ENCODE data around the gene REEP3.
A peak's percentile ranks its signal among the peaks of the same experiment; 100 is the strongest.

The REEP3 gene, protein sequence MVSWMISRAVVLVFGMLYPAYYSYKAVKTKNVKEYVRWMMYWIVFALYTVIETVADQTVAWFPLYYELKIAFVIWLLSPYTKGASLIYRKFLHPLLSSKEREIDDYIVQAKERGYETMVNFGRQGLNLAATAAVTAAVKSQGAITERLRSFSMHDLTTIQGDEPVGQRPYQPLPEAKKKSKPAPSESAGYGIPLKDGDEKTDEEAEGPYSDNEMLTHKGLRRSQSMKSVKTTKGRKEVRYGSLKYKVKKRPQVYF

DNA sequence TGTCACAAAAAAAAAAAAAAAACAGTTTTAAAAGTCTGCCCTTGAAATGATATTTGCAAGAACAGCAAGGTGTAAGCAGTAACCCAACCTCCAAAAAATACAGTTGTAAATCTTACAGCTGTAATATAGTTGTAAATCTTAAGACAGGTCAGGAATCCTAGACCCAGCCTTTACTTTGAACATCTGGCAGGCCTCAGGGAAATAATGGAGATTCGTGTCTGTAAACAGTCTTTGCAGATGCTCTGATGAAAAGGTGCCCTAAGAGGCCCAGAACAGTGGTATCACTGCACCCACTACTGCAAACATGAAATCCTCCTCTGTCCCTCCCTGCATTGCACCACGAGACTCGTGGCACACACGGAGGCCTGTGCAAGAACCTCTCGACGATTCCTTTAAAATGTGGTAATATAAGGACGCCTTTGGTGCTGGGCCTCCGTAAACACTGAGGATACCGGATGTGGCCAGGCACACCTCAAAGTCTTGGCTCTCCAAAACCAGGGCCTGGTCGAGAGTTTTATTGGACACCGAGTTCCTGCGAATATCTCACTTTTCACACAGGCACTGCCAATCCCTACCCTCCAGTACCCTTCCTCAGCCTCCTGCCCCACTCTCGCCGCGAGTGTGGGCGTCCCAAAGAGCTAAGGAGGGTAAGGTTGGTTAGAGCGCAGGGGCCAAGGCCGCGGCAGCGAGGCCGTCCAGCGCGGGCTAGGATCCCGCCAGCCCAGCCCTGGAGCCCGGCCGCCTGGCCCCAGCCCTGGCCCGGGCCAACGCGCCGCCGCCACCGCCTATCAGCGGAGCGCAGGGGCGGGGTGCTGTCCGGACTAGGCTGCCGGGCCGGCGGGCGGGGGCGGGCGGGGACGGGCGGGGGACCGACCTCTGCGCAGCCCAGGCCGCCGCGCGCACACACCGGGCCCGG, at the start of gene REEP3:
Gene REEP3, plus strand, starts transcription at position 902 of the 916 bp plus-strand sequence. CDS start 145 bp downstream, outside the sequence.
- Histone ChIP-seq H3K9ac (peak within 1 kb of the TSS; percentile 96), H3K27ac (peak within 1 kb of the TSS; percentile 95), H3K79me2 (ENCODE audit: insufficient read depth, low read depth) (peaks cover 81% of the 10 kb centered on the region), H2AFZ (ENCODE audit: low read depth) (peak within 1 kb of the TSS; percentile 69), H3K36me3 (ENCODE audit: insufficient read depth) (no peaks in the 10 kb centered on the region), H3K4me2 (peak within 1 kb of the TSS; percentile 94), H3K4me3 (IDR thresholded peaks at IDR 0.05; ENCODE audit: insufficient read depth, low read depth, low read length) (no peak within 1 kb of the TSS), H4K20me1 (ENCODE audit: insufficient read depth) (no peaks in the 10 kb centered on the region), H3K4me1 (ENCODE audit: low read depth, poor library complexity, severe bottlenecking) (peaks cover 40% of the 10 kb centered on the region), H3K27me3 (ENCODE audit: insufficient read depth, low read depth) (no peaks in the 10 kb centered on the region)
- TF ChIP-seq, protein P1, sequence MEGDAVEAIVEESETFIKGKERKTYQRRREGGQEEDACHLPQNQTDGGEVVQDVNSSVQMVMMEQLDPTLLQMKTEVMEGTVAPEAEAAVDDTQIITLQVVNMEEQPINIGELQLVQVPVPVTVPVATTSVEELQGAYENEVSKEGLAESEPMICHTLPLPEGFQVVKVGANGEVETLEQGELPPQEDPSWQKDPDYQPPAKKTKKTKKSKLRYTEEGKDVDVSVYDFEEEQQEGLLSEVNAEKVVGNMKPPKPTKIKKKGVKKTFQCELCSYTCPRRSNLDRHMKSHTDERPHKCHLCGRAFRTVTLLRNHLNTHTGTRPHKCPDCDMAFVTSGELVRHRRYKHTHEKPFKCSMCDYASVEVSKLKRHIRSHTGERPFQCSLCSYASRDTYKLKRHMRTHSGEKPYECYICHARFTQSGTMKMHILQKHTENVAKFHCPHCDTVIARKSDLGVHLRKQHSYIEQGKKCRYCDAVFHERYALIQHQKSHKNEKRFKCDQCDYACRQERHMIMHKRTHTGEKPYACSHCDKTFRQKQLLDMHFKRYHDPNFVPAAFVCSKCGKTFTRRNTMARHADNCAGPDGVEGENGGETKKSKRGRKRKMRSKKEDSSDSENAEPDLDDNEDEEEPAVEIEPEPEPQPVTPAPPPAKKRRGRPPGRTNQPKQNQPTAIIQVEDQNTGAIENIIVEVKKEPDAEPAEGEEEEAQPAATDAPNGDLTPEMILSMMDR (conservative IDR thresholded peaks at IDR 0.05; ENCODE audit: low read depth, low read length) = no peak

DNA sequence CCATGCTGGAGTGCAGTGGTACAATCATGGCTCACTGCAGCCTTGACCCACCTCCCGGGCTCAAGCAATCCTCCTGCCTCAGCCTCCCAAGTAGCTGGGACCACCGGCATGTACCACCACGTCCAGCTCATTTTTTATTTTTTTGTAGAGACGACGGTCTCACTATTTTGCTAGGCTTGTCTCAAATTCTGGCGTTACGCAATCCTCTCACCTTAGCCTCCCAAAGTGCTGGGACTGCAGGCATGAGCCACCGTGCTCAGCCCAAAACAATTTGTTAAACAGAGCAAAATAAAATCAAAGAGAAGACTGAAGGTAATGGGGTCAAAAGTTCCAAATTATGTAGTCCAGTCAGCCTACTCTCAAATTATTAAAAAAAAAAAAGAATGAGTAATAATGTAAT, 46.7 kb upstream of the REEP3 start:
- no peak overlapping the region for H3K4me3 ChIP-seq (IDR thresholded peaks at IDR 0.05; ENCODE audit: insufficient read depth, low read depth, low read length)
- H3K9ac ChIP-seq = no peak overlapping the region
- no peaks in the 10 kb centered on the region for H3K4me1 ChIP-seq (ENCODE audit: low read depth, poor library complexity, severe bottlenecking)
- H3K79me2 ChIP-seq (ENCODE audit: insufficient read depth, low read depth) = peaks cover 22% of the 10 kb centered on the region; the same call in 1 of the 2 replicates
- H3K27me3 ChIP-seq (ENCODE audit: insufficient read depth, low read depth) = no peaks in the 10 kb centered on the region
- H3K4me2 ChIP-seq = no peak overlapping the region
- H2AFZ ChIP-seq (ENCODE audit: low read depth) = no peak overlapping the region
- H3K27ac ChIP-seq = no peak overlapping the region
- TF ChIP-seq, protein P1 (conservative IDR thresholded peaks at IDR 0.05; ENCODE audit: low read depth, low read length) = no peak
- H4K20me1 ChIP-seq (ENCODE audit: insufficient read depth) = no peaks in the 10 kb centered on the region
- H3K36me3 ChIP-seq (ENCODE audit: insufficient read depth) = no peaks in the 10 kb centered on the region

DNA sequence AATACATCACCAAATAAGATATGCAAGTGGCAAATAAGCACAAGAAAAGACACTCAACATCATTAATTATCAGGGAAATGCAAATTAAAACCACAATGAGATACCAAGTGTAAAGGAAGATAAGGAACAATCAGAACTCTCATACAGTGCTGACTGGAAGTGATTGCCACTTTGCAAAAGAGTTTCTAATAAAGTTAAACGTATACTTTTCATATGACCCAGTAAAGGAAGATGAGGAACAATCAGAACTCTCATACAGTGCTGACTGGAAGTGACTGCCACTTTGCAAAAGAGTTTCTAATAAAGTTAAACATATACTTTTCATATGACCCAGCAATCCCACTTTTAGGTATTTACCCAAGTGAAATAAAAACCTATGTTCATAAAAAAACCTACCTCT, 43.3 kb upstream of the REEP3 start:
- no peaks in the 10 kb centered on the region for H3K36me3 ChIP-seq (ENCODE audit: insufficient read depth)
- TF ChIP-seq, protein P1 (conservative IDR thresholded peaks at IDR 0.05; ENCODE audit: low read depth, low read length) = no peak
- H3K27me3 ChIP-seq (ENCODE audit: insufficient read depth, low read depth) = no peaks in the 10 kb centered on the region
- no peak overlapping the region for H3K4me3 ChIP-seq (IDR thresholded peaks at IDR 0.05; ENCODE audit: insufficient read depth, low read depth, low read length)
- no peaks in the 10 kb centered on the region for H3K4me1 ChIP-seq (ENCODE audit: low read depth, poor library complexity, severe bottlenecking)
- H3K4me2 ChIP-seq = no peak overlapping the region
- no peaks in the 10 kb centered on the region for H4K20me1 ChIP-seq (ENCODE audit: insufficient read depth)
- no peak overlapping the region for H2AFZ ChIP-seq (ENCODE audit: low read depth)
- no peak overlapping the region for H3K27ac ChIP-seq
- H3K9ac ChIP-seq = no peak overlapping the region
- peaks cover 18% of the 10 kb centered on the region; the same call in 1 of the 2 replicates for H3K79me2 ChIP-seq (ENCODE audit: insufficient read depth, low read depth)

DNA sequence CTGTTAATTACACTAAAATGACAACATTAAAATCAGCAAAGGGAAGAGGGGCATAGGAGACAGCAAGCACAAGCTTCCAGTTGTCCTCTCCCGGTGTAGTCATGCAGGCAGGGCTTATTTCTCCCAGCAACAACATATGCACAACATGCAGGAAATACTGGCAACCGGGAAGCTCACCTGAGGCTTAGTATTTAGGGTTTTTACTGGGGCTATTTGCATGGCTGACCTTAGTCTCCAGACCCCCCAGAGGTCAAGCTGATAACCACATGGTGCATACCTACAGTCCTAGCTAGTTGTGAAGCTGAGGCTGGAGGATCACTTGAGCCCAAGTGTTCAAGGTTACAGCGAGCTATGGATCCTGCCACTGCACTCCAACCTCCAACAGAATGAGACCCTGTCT, 42.6 kb upstream of the REEP3 start:
- Histone ChIP-seq H4K20me1 (ENCODE audit: insufficient read depth) (no peaks in the 10 kb centered on the region), H2AFZ (ENCODE audit: low read depth) (no peak overlapping the region), H3K4me1 (ENCODE audit: low read depth, poor library complexity, severe bottlenecking) (no peaks in the 10 kb centered on the region), H3K4me2 (no peak overlapping the region), H3K9ac (no peak overlapping the region), H3K36me3 (ENCODE audit: insufficient read depth) (no peaks in the 10 kb centered on the region), H3K27ac (no peak overlapping the region), H3K27me3 (ENCODE audit: insufficient read depth, low read depth) (no peaks in the 10 kb centered on the region), H3K4me3 (IDR thresholded peaks at IDR 0.05; ENCODE audit: insufficient read depth, low read depth, low read length) (no peak overlapping the region), H3K79me2 (ENCODE audit: insufficient read depth, low read depth) (peaks cover 19% of the 10 kb centered on the region; the same call in 1 of the 2 replicates)
- TF ChIP-seq, protein P1 (conservative IDR thresholded peaks at IDR 0.05; ENCODE audit: low read depth, low read length) = no peak

Data from KMS-11 (cell line).